ENCODE results near the gene VPS50. TPM values are rescaled to one million over a fixed set of nuclear protein-coding genes. Genes with fewer than 3 reads are reported as not detected.

The VPS50 gene
- total RNA-seq, 1 donor from 2014 or later: 41.6 TPM

GRCh38 chr7:93374345-93374940 is 142.3 kb downstream of the VPS50 start:
- DNase-seq (ENCODE audit: low spot score) (no peak), ATAC-seq (no peak)
- intact Hi-C loops (cut with DNase I): no loop called here

- DNase-seq (ENCODE audit: low spot score) (no peak), ATAC-seq (no peak)
- intact Hi-C loops (cut with DNase I): loop anchor here (5.0 kb wide), 1 partner anchor 552 kb away; no protein-coding TSS in a partner anchor
Observed at GRCh38 chr7:93375603-93376002, 143.4 kb downstream of the VPS50 start.

GRCh38 chr7:93378131-93378760 is 146.1 kb downstream of the VPS50 start:
- ATAC-seq: no peak
- DNase-seq (ENCODE audit: low spot score): no peak
- intact Hi-C loops (cut with DNase I): loop anchor here (5.0 kb wide), 1 partner anchor 549 kb away; no protein-coding TSS in a partner anchor

- intact Hi-C loops (cut with DNase I): no loop called here
- ATAC-seq (no peak), DNase-seq (ENCODE audit: low spot score) (no peak)
Observed at GRCh38 chr7:93382362-93382761, 150.2 kb downstream of the VPS50 start.

- no peak for ATAC-seq
- no peak for DNase-seq (ENCODE audit: low spot score)
- intact Hi-C loops (cut with DNase I): no loop called here
Observed at GRCh38 chr7:93390660-93391059, 158.5 kb downstream of the VPS50 start.

- intact Hi-C loops (cut with DNase I): no loop called here
- no peak for DNase-seq (ENCODE audit: low spot score)
- no peak for ATAC-seq
Observed at GRCh38 chr7:93392984-93393383, 160.8 kb downstream of the VPS50 start.

GRCh38 chr7:93399642-93400041 is 167.5 kb downstream of the VPS50 start:
- intact Hi-C loops (cut with DNase I): no loop called here
- no peak for ATAC-seq
- DNase-seq (ENCODE audit: low spot score): no peak

- ATAC-seq: no peak
- intact Hi-C loops (cut with DNase I): no loop called here
- DNase-seq (ENCODE audit: low spot score): no peak
Observed at GRCh38 chr7:93402944-93403343, 170.8 kb downstream of the VPS50 start.

- DNase-seq (ENCODE audit: low spot score): no peak
- intact Hi-C loops (cut with DNase I): no loop called here
- ATAC-seq: no peak
Observed at GRCh38 chr7:93407239-93407638, 175.1 kb downstream of the VPS50 start.

GRCh38 chr7:93409324-93409723 is 177.2 kb downstream of the VPS50 start:
- ATAC-seq: no peak
- intact Hi-C loops (cut with DNase I): no loop called here
- DNase-seq (ENCODE audit: low spot score): no peak

Other genes starting within 250 kb of the VPS50 start
- gene SAMD9, start 114.4 kb upstream of the VPS50 start, total RNA-seq: 10.2 TPM
- gene SAMD9L, start 84.0 kb upstream of the VPS50 start, total RNA-seq: 28.4 TPM
- gene HEPACAM2, start 5.9 kb upstream of the VPS50 start, total RNA-seq: 0.49 TPM

Data from sciatic nerve (tissue), 2 donors.